Measurements from ENCODE around the gene HIBADH. TPM values are rescaled to one million over a fixed set of nuclear protein-coding genes. Genes with fewer than 3 reads are reported as not detected.
A peak's percentile ranks its signal among the peaks of the same experiment; 100 is the strongest.

HIBADH gene
- total RNA-seq, 1 experiment from 2014 or later: 23.2 TPM

- no peaks in the 10 kb centered on the region for H3K27me3 ChIP-seq (ENCODE audit: insufficient read depth, low read length)
- no peak overlapping the region for H3K4ac ChIP-seq (ENCODE audit: low read depth, low read length)
- no peak overlapping the region for H2BK12ac ChIP-seq (ENCODE audit: insufficient read length, low read depth, low read length)
- H3K9ac ChIP-seq (ENCODE audit: extremely low read depth, insufficient read length, low read length): no peak overlapping the region
- Mint-ChIP-seq H3K4me1 (peaks cover 60 to 72% of the 10 kb centered on the region in 2 experiments), H3K9me3 (no peaks in the 10 kb centered on the region), H3K36me3 (ENCODE audit: insufficient read depth in 1 of 3, low read depth in 3 of 3) (peaks cover 0 to 11% (median 4%) of the 10 kb centered on the region in 3 experiments; a peak in 4 of 7 replicates), H3K4me3 (peak overlapping the region; percentile 23 to 50), H3K27me3 (ENCODE audit: low read depth) (no peaks in the 10 kb centered on the region), H3K27ac (peak overlapping the region; percentile 15 to 86 (median 37); a peak in 5 of 7 replicates)
- H4K5ac ChIP-seq (ENCODE audit: insufficient read length, low read depth, low read length): no peak overlapping the region
- peak overlapping the region; percentile 33 for H3K4me2 ChIP-seq (ENCODE audit: insufficient read depth, insufficient read length, low read length)
- H3K27ac ChIP-seq (ENCODE audit: insufficient read length, low read depth, low read length): peak overlapping the region; percentile 20
- H3K79me1 ChIP-seq (ENCODE audit: insufficient read depth, low read depth, low read length, poor library complexity, severe bottlenecking): no peaks in the 10 kb centered on the region
- H3K18ac ChIP-seq (ENCODE audit: insufficient read length, low read depth, low read length): no peak overlapping the region
- H2BK20ac ChIP-seq (ENCODE audit: low read depth, low read length, poor library complexity, severe bottlenecking): no peak overlapping the region
- no peaks in the 10 kb centered on the region for H4K20me1 ChIP-seq (ENCODE audit: control insufficient read depth, insufficient read depth, insufficient read length)
- H3K14ac ChIP-seq (ENCODE audit: insufficient read depth, low read length): no peak overlapping the region
- H3K56ac ChIP-seq (ENCODE audit: insufficient read length, low read depth, low read length): no peak overlapping the region
- no peak overlapping the region for H4K8ac ChIP-seq (replicated peaks; ENCODE audit: insufficient read length, low read depth, low read length)
- no peaks in the 10 kb centered on the region for H3K23me2 ChIP-seq (ENCODE audit: insufficient read length, low read depth, low read length, poor library complexity, severe bottlenecking)
- H2AFZ ChIP-seq (ENCODE audit: low read length): no peak overlapping the region
- no peak for TF ChIP-seq CTCF (conservative IDR thresholded peaks at IDR 0.05)
- H3K4me1 ChIP-seq (ENCODE audit: insufficient read depth, low read length): no peaks in the 10 kb centered on the region
- no CpG with 5 or more reads among the region's 2 CpGs for whole genome bisulfite sequencing (ENCODE audit: extremely low coverage, insufficient read length, low lambda C conversion rate)
- H2BK15ac ChIP-seq (ENCODE audit: low read depth, low read length): no peak overlapping the region
- H3K9me3 ChIP-seq (ENCODE audit: control insufficient read depth, low read depth, low read length): no peaks in the 10 kb centered on the region
- H2BK5ac ChIP-seq (ENCODE audit: insufficient read length, low read length): no peak overlapping the region
- peak overlapping the region; percentile 61 for H2BK120ac ChIP-seq (ENCODE audit: low read depth, low read length, poor library complexity, severe bottlenecking)
- H3T11ph ChIP-seq (ENCODE audit: low read length): no peak overlapping the region
- no peak overlapping the region for H2AK5ac ChIP-seq (ENCODE audit: insufficient read length, low read length)
- no peak overlapping the region for H4K91ac ChIP-seq (ENCODE audit: insufficient read length, low read depth, low read length)
- no peak overlapping the region for H3K23ac ChIP-seq (ENCODE audit: insufficient read length, low read depth, low read length)
- no peak for DNase-seq
- H3K79me2 ChIP-seq (ENCODE audit: insufficient read depth, low read length): no peaks in the 10 kb centered on the region
Observed at GRCh38 chr7:27603813-27604212, 58.9 kb downstream of the HIBADH start.

All from H9 (cell line).